Epidermal melanocyte (primary cell): ENCODE data around the gene HACD4.
"Not testable (repeated sequence)": the region's sequence is repeated elsewhere in the genome, so short reads cannot be mapped to it uniquely, and the experiment has no call there.

Experiments
- DNase-seq: peaks from one replicate; pipeline ENCODE4 v3.0.0; 2011; ENCODE audit warnings: low spot score; ENCODE audit not compliant: insufficient read length

HACD4 gene

GRCh38 chr9:20973246-20973947 is 58.0 kb downstream of the HACD4 start:
- not testable (repeated sequence) for DNase-seq

- DNase-seq = no peak
These were observed 58.8 kb downstream of the HACD4 start for GRCh38 chr9:20972684-20973083.

- DNase-seq = no peak
These were observed 68.8 kb downstream of the HACD4 start for GRCh38 chr9:20962536-20963225.

GRCh38 chr9:20950707-20951106 is 80.7 kb downstream of the HACD4 start:
- DNase-seq = no peak
